CD4-positive, alpha-beta T cell (primary cell): Measurements from ENCODE around the gene FBXO45. TPM values are rescaled to one million over a fixed set of nuclear protein-coding genes. Genes with fewer than 3 reads are reported as not detected.
A peak's percentile ranks its signal among the peaks of the same experiment; 100 is the strongest.
"Not testable (repeated sequence)": the region's sequence is repeated elsewhere in the genome, so short reads cannot be mapped to it uniquely, and the experiment has no call there.

Experiments
- ATAC-seq: fragments of 200-7000 bp; cut with Tn5 transposase; one replicate; pipeline ENCODE4 v1.10.0; 2022; ENCODE audit warnings: mild to moderate bottlenecking; ENCODE audit not compliant: poor library complexity
- CTCF ChIA-PET: fragments of 350-600 bp; sonication (Branson Sonifier 250); formaldehyde crosslinking; loops from one replicate; lab custom pipeline; 2021; ENCODE audit warnings: antibody characterized with exemption, inconsistent platforms; lab: Charles Lee
- POLR2A ChIA-PET: fragments of 350-600 bp; sonication (Branson Sonifier 250); formaldehyde crosslinking; loops from one replicate; lab custom pipeline; 2021; ENCODE audit warnings: antibody characterized with exemption, inconsistent platforms; lab: Charles Lee
- DNase-seq, 14 experiments: peaks; one replicate each; pipeline ENCODE4 v3.0.0-alpha.2; 2013 to 2020; ENCODE audit warnings: mixed read lengths in 2 of 14
- H3K27ac ChIP-seq, 2 donors: one replicate each; pipeline versions ENCODE4 v1.5.1 to v1.7.0; 2013; ENCODE audit warnings: low read length in 2 of 2, low read depth in 1 of 2, mild to moderate bottlenecking in 1 of 2
- H3K27me3 ChIP-seq, 2 experiments: 1 replicate in 1 of 2; 2 replicates in 1 of 2; pipeline versions ENCODE4 v1.6.1 to v1.7.0; 2013; ENCODE audit warnings: low read length in 2 of 2, control low read depth in 1 of 2, mild to moderate bottlenecking in 1 of 2, moderate library complexity in 1 of 2; ENCODE audit not compliant: insufficient read depth in 2 of 2, control insufficient read depth in 1 of 2
- H3K36me3 ChIP-seq: one replicate; pipeline ENCODE4 v1.6.1; 2013; ENCODE audit warnings: low read length, control low read depth; ENCODE audit not compliant: insufficient read depth
- H3K4me1 ChIP-seq: one replicate; pipeline ENCODE4 v1.6.1; 2013; ENCODE audit warnings: low read length, control low read depth; ENCODE audit not compliant: insufficient read depth
- H3K4me3 ChIP-seq: one replicate; pipeline ENCODE4 v1.5.1; 2013; ENCODE audit warnings: mild to moderate bottlenecking, low read length, moderate library complexity
- H3K9me3 ChIP-seq, 2 experiments: 1 replicate in 1 of 2; 2 replicates in 1 of 2; pipeline versions ENCODE4 v1.6.1 to v1.7.0; 2013; ENCODE audit warnings: low read length in 2 of 2, mild to moderate bottlenecking in 2 of 2, control low read depth in 1 of 2, moderate library complexity in 1 of 2; ENCODE audit not compliant: control insufficient read depth in 1 of 2, insufficient read depth in 1 of 2
- H3K27ac Mint-ChIP-seq: one replicate; pipeline ENCODE4 v1.8.0; 2020; ENCODE audit warnings: mixed read lengths
- H3K27me3 Mint-ChIP-seq: one replicate; pipeline ENCODE4 v1.8.0; 2021; ENCODE audit warnings: mixed read lengths
- H3K36me3 Mint-ChIP-seq: one replicate; pipeline ENCODE4 v1.8.0; 2021; ENCODE audit warnings: low read depth, mixed read lengths
- H3K4me1 Mint-ChIP-seq: one replicate; pipeline ENCODE4 v1.8.0; 2021; ENCODE audit warnings: low read depth, mixed read lengths
- H3K4me3 Mint-ChIP-seq: one replicate; pipeline ENCODE4 v1.8.0; 2020; ENCODE audit warnings: mild to moderate bottlenecking, mixed read lengths
- H3K9me3 Mint-ChIP-seq: one replicate; pipeline ENCODE4 v1.8.0; 2020; ENCODE audit warnings: mixed read lengths
- CTCF ChIP-seq: fragments of 200-600 bp; IDR thresholded peaks from one replicate; pipeline ENCODE4 v1.8.0; 2022; ENCODE audit warnings: antibody characterized with exemption, mild to moderate bottlenecking
- intact Hi-C, 2 experiments: fragments of 100-400 bp; cut with DNase I in 1 of 2; cut with micrococcal nuclease in 1 of 2; formaldehyde crosslinking; loops; one replicate each; pipeline versions ENCODE4 v1.15.1 to v1.9.0; 2023 to 2025; cut with DNase I, micrococcal nuclease
- total RNA-seq, 174 experiments: library from RNA in 2 of 174; stranded (reverse) in 2 of 174; gene quantifications; one replicate each; pipeline ENCODE4 v1.2.3 and lab custom pipeline; 2021 to 2026

The FBXO45 gene
- total RNA-seq, 2 experiments from 2014 or later = 5.4 to 6.0 TPM

GRCh38 chr3:196596355-196596754 lies 27.9 kb downstream of the FBXO45 start:
- TF ChIP-seq CTCF = no peak
- Histone ChIP-seq H3K4me3 (no peak overlapping the region), H3K4me1 (peaks cover 4% of the 10 kb centered on the region), H3K9me3 (no peaks in the 10 kb centered on the region), H3K27ac (no peak overlapping the region), H3K36me3 (no peaks in the 10 kb centered on the region), H3K27me3 (peaks cover 0 to 3% of the 10 kb centered on the region in 2 experiments)
- H3K36me3 Mint-ChIP-seq = no peaks in the 10 kb centered on the region
- DNase-seq = no peak
- H3K27ac Mint-ChIP-seq = no peak overlapping the region
- H3K4me3 Mint-ChIP-seq = no peak overlapping the region
- no peak for ATAC-seq
- intact Hi-C loops = no loop called here
- ChIA-PET POLR2A (interaction anchor here (0.7 kb wide), 2 partner anchors 20 to 346 kb away, joined by 3 read pairs; partner anchors contain the start of gene NCBP2), CTCF (no interaction called here)
- H3K9me3 Mint-ChIP-seq = no peaks in the 10 kb centered on the region
- H3K27me3 Mint-ChIP-seq = no peaks in the 10 kb centered on the region
- H3K4me1 Mint-ChIP-seq = peaks cover 10% of the 10 kb centered on the region

- H3K4me3 ChIP-seq = peak overlapping the region; percentile 37
- H3K9me3 Mint-ChIP-seq, H3K27me3 ChIP-seq, H3K27ac Mint-ChIP-seq, intact Hi-C loops, H3K36me3 ChIP-seq, H3K4me1 ChIP-seq, H3K27me3 Mint-ChIP-seq, H3K27ac ChIP-seq, H3K36me3 Mint-ChIP-seq, CTCF ChIA-PET, H3K9me3 ChIP-seq: not testable (repeated sequence)
- ATAC-seq (peak; percentile 51), DNase-seq (peak in 10 of 14 experiments; percentile 4 to 65 (median 28))
- peaks cover 10% of the 10 kb centered on the region for H3K4me1 Mint-ChIP-seq
- POLR2A ChIA-PET = interaction anchor here (0.7 to 1.6 kb wide), 7 partner anchors 11 to 405 kb away, joined by 3 to 6 read pairs (median 3); partner anchors contain the start of genes FBXO45 and WDR53
- peak overlapping the region; percentile 79 for H3K4me3 Mint-ChIP-seq
These were observed 29.7 kb downstream of the FBXO45 start for GRCh38 chr3:196597971-196598733.

- H3K4me1 Mint-ChIP-seq = peaks cover 20% of the 10 kb centered on the region
- no peak overlapping the region for H3K4me3 Mint-ChIP-seq
- TF ChIP-seq CTCF = no peak
- no peaks in the 10 kb centered on the region for H3K9me3 Mint-ChIP-seq
- Histone ChIP-seq H3K4me1 (peaks cover 12% of the 10 kb centered on the region), H3K4me3 (no peak overlapping the region), H3K27ac (no peak overlapping the region), H3K36me3 (no peaks in the 10 kb centered on the region), H3K9me3 (no peaks in the 10 kb centered on the region), H3K27me3 (peaks cover 0 to under 1% of the 10 kb centered on the region in 2 experiments)
- no peaks in the 10 kb centered on the region for H3K27me3 Mint-ChIP-seq
- DNase-seq (no peak), ATAC-seq (no peak)
- POLR2A ChIA-PET = no interaction called here
- intact Hi-C loops = loop anchor here (10.0 kb wide), 2 partner anchors 345 kb away; partner anchors contain the start of gene NCBP2 (in 1 of the 2)
- no peak overlapping the region for H3K27ac Mint-ChIP-seq
- CTCF ChIA-PET = no interaction called here
- H3K36me3 Mint-ChIP-seq = no peaks in the 10 kb centered on the region
These were observed 31.3 kb downstream of the FBXO45 start for GRCh38 chr3:196599734-196600128.
